ENCODE measurements around the gene ATP2B2. TPM values are rescaled to one million over a fixed set of nuclear protein-coding genes. Genes with fewer than 3 reads are reported as not detected.

ATP2B2 gene
- total RNA-seq, 4 donors from 2014 or later, result not detected

GRCh38 chr3:10492364-10493201 lies 12.8 kb downstream of the ATP2B2 start:
- Histone ChIP-seq H3K9me3 (no peaks in the 10 kb centered on the region), H3K4me3 (no peak overlapping the region), H3K27me3 (no peaks in the 10 kb centered on the region), H3K27ac (no peak overlapping the region), H3K36me3 (no peaks in the 10 kb centered on the region), H3K4me1 (no peaks in the 10 kb centered on the region)
- in situ Hi-C loops (cut with MboI; ENCODE audit: low pct_ligation_motif_present in 1 of 4, low pct_unique_long_range_greater_than_20kb in 1 of 4, low sequenced_read_pairs in 3 of 4), result no loop called here
- TF ChIP-seq EP300 (IDR thresholded peaks at IDR 0.05; ENCODE audit: low read depth), result no peak
- TF ChIP-seq POLR2AphosphoS5 (IDR thresholded peaks at IDR 0.05), result no peak
- TF ChIP-seq POLR2A (IDR thresholded peaks at IDR 0.05), result no peak
- TF ChIP-seq CTCF (IDR thresholded peaks at IDR 0.05), result no peak
- DNase-seq, result no peak
- intact Hi-C loops (cut with DNase I; ENCODE audit: low total_unique reads), result no loop called here
- WGBS, 2 donors (ENCODE audit: low coverage in 1 of 2), result 79 to 80% methylated on average over 5 to 12 of the region's 12 CpGs

- H3K4me1 ChIP-seq, result no peaks in the 10 kb centered on the region
- DNase-seq, result no peak
- no peak overlapping the region for H3K4me3 ChIP-seq
- no peak overlapping the region for H3K27ac ChIP-seq
- H3K9me3 ChIP-seq, result no peaks in the 10 kb centered on the region
- H3K27me3 ChIP-seq, result no peaks in the 10 kb centered on the region
- intact Hi-C loops (cut with DNase I; ENCODE audit: low total_unique reads) (no loop called here), in situ Hi-C loops (cut with MboI; ENCODE audit: low pct_ligation_motif_present in 1 of 4, low pct_unique_long_range_greater_than_20kb in 1 of 4, low sequenced_read_pairs in 3 of 4) (no loop called here)
- no peaks in the 10 kb centered on the region for H3K36me3 ChIP-seq
- WGBS, 2 donors (ENCODE audit: low coverage in 1 of 2), result 86 to 91% methylated on average over 1 to 8 of the region's 10 CpGs
- no peak for TF ChIP-seq EP300 (IDR thresholded peaks at IDR 0.05; ENCODE audit: low read depth)
- no peak for TF ChIP-seq CTCF (IDR thresholded peaks at IDR 0.05)
- no peak for TF ChIP-seq POLR2AphosphoS5 (IDR thresholded peaks at IDR 0.05)
- no peak for TF ChIP-seq POLR2A (IDR thresholded peaks at IDR 0.05)
These were observed 15.5 kb downstream of the ATP2B2 start for GRCh38 chr3:10489746-10490483.

- in situ Hi-C loops (cut with MboI; ENCODE audit: low pct_ligation_motif_present in 1 of 4, low pct_unique_long_range_greater_than_20kb in 1 of 4, low sequenced_read_pairs in 3 of 4), result no loop called here
- 75 to 100% methylated on average over 1 to 3 of the region's 4 CpGs for WGBS, 2 donors (ENCODE audit: low coverage in 1 of 2)
These were observed 17.3 kb downstream of the ATP2B2 start for GRCh38 chr3:10487988-10488633.

GRCh38 chr3:10485806-10486205 lies 19.6 kb downstream of the ATP2B2 start:
- Histone ChIP-seq H3K9me3 (no peaks in the 10 kb centered on the region), H3K4me1 (no peaks in the 10 kb centered on the region), H3K4me3 (no peak overlapping the region), H3K36me3 (no peaks in the 10 kb centered on the region), H3K27ac (no peak overlapping the region), H3K27me3 (no peaks in the 10 kb centered on the region)
- in situ Hi-C loops (cut with MboI; ENCODE audit: low pct_ligation_motif_present in 1 of 4, low pct_unique_long_range_greater_than_20kb in 1 of 4, low sequenced_read_pairs in 3 of 4), result no loop called here
- DNase-seq, result no peak
- TF ChIP-seq POLR2AphosphoS5 (IDR thresholded peaks at IDR 0.05) (no peak), CTCF (IDR thresholded peaks at IDR 0.05) (no peak), POLR2A (IDR thresholded peaks at IDR 0.05) (no peak), EP300 (IDR thresholded peaks at IDR 0.05; ENCODE audit: low read depth) (no peak)
- intact Hi-C loops (cut with DNase I; ENCODE audit: low total_unique reads), result no loop called here
- 85% methylated on average over 8 of the region's 8 CpGs; no CpG with 5 or more reads in 1 of the 2 donors for WGBS, 2 donors (ENCODE audit: low coverage in 1 of 2)

More at GRCh38 chr3:10487988-10488633, 17.3 kb downstream of the ATP2B2 start:
- Histone ChIP-seq H3K27me3 (no peaks in the 10 kb centered on the region), H3K4me3 (no peak overlapping the region), H3K36me3 (no peaks in the 10 kb centered on the region), H3K4me1 (no peaks in the 10 kb centered on the region), H3K27ac (no peak overlapping the region), H3K9me3 (no peaks in the 10 kb centered on the region)
- intact Hi-C loops (cut with DNase I; ENCODE audit: low total_unique reads), result no loop called here
- no peak for TF ChIP-seq POLR2A (IDR thresholded peaks at IDR 0.05)
- no peak for DNase-seq

Measured in transverse colon (tissue), 4 donors.